Keratinocyte (primary cell): ENCODE results near the gene DAGLA. TPM values are rescaled to one million over a fixed set of nuclear protein-coding genes. Genes with fewer than 3 reads are reported as not detected.

Experiments
- DNase-seq: peaks from one replicate; pipeline ENCODE4 v3.0.0-alpha.2; 2011; ENCODE audit warnings: low read depth, missing footprints, low spot score
- FAIRE-seq: peaks from 2 replicates; lab custom pipeline; 2011; peaks lifted over from hg19 to GRCh38; lab: Jason Lieb, UNC
- H2AFZ ChIP-seq: 2 replicates; pipeline ENCODE4 v1.6.0; 2012; ENCODE audit warnings: low read length, control low read depth, inconsistent platforms; ENCODE audit not compliant: control insufficient read depth
- H3K27ac ChIP-seq: 2 replicates; pipeline ENCODE4 v1.5.1; 2011; ENCODE audit warnings: low read length; ENCODE audit not compliant: control insufficient read depth, insufficient read depth
- H3K27me3 ChIP-seq: 3 replicates; pipeline ENCODE4 v1.6.0; 2011; ENCODE audit warnings: low read length; ENCODE audit not compliant: control insufficient read depth, insufficient read depth; ENCODE audit errors: extremely low read depth
- H3K36me3 ChIP-seq, 2 experiments: 2 replicates in 1 of 2; 3 replicates in 1 of 2; pipeline ENCODE4 v1.5.1; 2011; ENCODE audit warnings: low read length in 2 of 2, mild to moderate bottlenecking in 1 of 2; ENCODE audit not compliant: control insufficient read depth in 2 of 2, insufficient read depth in 2 of 2; ENCODE audit errors: extremely low read depth in 1 of 2
- H3K4me1 ChIP-seq: 3 replicates; pipeline ENCODE4 v1.5.1; 2011; ENCODE audit warnings: low read length; ENCODE audit not compliant: control insufficient read depth, insufficient read depth; ENCODE audit errors: extremely low read depth
- H3K4me2 ChIP-seq: 3 replicates; pipeline ENCODE4 v1.6.0; 2011; ENCODE audit warnings: low read depth, low read length; ENCODE audit not compliant: control insufficient read depth, insufficient read depth; ENCODE audit errors: extremely low read depth
- H3K4me3 ChIP-seq, 3 experiments: fragments of 200-600 bp in 1 of 3; sonication (generic) in 1 of 3; 2 replicates in 2 of 3; 3 replicates in 1 of 3; pipeline ENCODE4 v1.5.1; 2011 to 2016; ENCODE audit warnings: low read length in 3 of 3, mild to moderate bottlenecking in 3 of 3, control low read depth in 2 of 3, inconsistent platforms in 1 of 3, low read depth in 1 of 3, mixed read lengths in 1 of 3, mixed run types in 1 of 3, moderate library complexity in 1 of 3; ENCODE audit not compliant: control insufficient read depth in 2 of 3, insufficient read depth in 2 of 3; ENCODE audit errors: extremely low read depth in 1 of 3
- H3K79me2 ChIP-seq: 2 replicates; pipeline ENCODE4 v1.6.0; 2012; ENCODE audit warnings: low read length; ENCODE audit not compliant: control insufficient read depth, insufficient read depth
- H3K9ac ChIP-seq: 3 replicates; pipeline ENCODE4 v1.6.0; 2011; ENCODE audit warnings: low read length; ENCODE audit not compliant: control insufficient read depth, insufficient read depth; ENCODE audit errors: extremely low read depth
- H3K9me1 ChIP-seq: 3 replicates; pipeline ENCODE4 v1.6.0; 2011; ENCODE audit warnings: low read length; ENCODE audit not compliant: control insufficient read depth, insufficient read depth; ENCODE audit errors: extremely low read depth
- H3K9me3 ChIP-seq: 2 replicates; pipeline ENCODE4 v1.5.1; 2012; ENCODE audit warnings: low read depth, low read length; ENCODE audit not compliant: control insufficient read depth
- H4K20me1 ChIP-seq: 3 replicates; pipeline ENCODE4 v1.6.0; 2011; ENCODE audit warnings: low read length; ENCODE audit not compliant: control insufficient read depth, insufficient read depth; ENCODE audit errors: extremely low read depth
- EZH2 ChIP-seq: IDR thresholded peaks from one replicate; pipeline ENCODE4 v1.6.1; 2012; ENCODE audit warnings: inconsistent platforms, mild to moderate bottlenecking, low read length, moderate library complexity
- dilution Hi-C: fragments of 300-500 bp; cut with MboI; formaldehyde crosslinking; loops from one replicate; pipeline ENCODE4 v1.7.0; 2020; ENCODE audit warnings: low sequenced_read_pairs; ENCODE audit not compliant: extremely low pct_ligation_motif_present
- polyA plus RNA-seq, 5 experiments: library from polyadenylated mRNA; depleted of rRNA in 3 of 5; stranded (reverse) in 3 of 5; stranded (forward) in 1 of 5; unstranded in 1 of 5; fragments of >200 nt; gene quantifications; 1 replicate in 1 of 5; 2 replicates in 3 of 5; 3 replicates in 1 of 5; pipeline versions ENCODE4 v1.2.1 to v1.2.3, GENCODE V29; 2011 to 2012; ENCODE audit warnings: missing spikeins in 2 of 5, low read depth in 1 of 5, low replicate concordance in 1 of 5
- TF ChIP-seq, protein P1 (sequence below), 3 experiments: IDR thresholded peaks in 1 of 3; conservative IDR thresholded peaks in 1 of 3; optimal IDR thresholded peaks in 1 of 3; 2 replicates in 2 of 3; 3 replicates in 1 of 3; pipeline versions ENCODE3 to v1.5.1; 2011; ENCODE audit warnings: low read length in 3 of 3, mild to moderate bottlenecking in 3 of 3, moderate library complexity in 2 of 3, control low read depth in 1 of 3, inconsistent platforms in 1 of 3; ENCODE audit not compliant: insufficient read depth in 2 of 3; ENCODE audit errors: extremely low read depth in 1 of 3

Gene DAGLA
- polyA plus RNA-seq, 1 donor (not counting 4 experiments of a cell fraction or from before 2014, with no cell fraction given) = 0.03 TPM

DNA sequence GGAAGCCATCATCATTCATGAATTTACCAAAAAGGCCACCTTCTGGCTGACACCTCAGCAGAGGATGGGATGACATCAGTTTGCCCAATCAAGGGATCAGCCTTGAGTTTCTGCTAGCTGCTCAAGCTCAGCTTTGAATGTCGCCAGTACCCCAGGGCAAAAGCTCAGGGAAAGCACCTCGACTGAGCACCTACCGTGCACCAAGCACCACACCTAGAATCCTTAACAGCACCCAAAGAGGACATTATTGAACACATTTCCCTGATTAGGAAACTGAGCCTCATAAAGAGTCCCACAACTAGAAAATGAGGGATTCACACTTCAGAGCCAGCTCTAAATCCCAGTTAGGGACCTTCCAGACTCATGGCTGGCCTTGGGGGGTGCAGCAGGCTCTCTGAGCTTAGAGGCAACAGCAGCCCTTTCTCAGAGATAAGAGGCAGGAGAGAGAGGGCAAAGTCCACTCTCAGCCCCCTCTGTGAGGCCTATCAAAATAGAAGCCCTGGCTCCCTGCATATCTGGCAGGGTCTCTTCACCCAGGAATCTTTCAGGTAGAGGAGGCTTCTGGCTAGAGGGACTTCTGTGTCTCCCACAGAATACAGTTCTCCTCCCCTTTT lies 13.4 kb upstream of the DAGLA start:
- DNase-seq (no peak), FAIRE-seq (no peak)
- Histone ChIP-seq H3K27me3 (peaks cover 19% of the 10 kb centered on the region), H3K9me3 (no peaks in the 10 kb centered on the region), H3K27ac (no peak overlapping the region), H3K9ac (no peak overlapping the region), H3K36me3 (no peaks in the 10 kb centered on the region), H3K4me1 (no peaks in the 10 kb centered on the region), H3K4me3 (no peak overlapping the region), H3K4me2 (no peak overlapping the region), H3K79me2 (no peaks in the 10 kb centered on the region), H2AFZ (no peak overlapping the region), H4K20me1 (no peaks in the 10 kb centered on the region), H3K9me1 (no peaks in the 10 kb centered on the region)
- dilution Hi-C loops = no loop called here
- no peak for TF ChIP-seq EZH2
- TF ChIP-seq, protein P1, sequence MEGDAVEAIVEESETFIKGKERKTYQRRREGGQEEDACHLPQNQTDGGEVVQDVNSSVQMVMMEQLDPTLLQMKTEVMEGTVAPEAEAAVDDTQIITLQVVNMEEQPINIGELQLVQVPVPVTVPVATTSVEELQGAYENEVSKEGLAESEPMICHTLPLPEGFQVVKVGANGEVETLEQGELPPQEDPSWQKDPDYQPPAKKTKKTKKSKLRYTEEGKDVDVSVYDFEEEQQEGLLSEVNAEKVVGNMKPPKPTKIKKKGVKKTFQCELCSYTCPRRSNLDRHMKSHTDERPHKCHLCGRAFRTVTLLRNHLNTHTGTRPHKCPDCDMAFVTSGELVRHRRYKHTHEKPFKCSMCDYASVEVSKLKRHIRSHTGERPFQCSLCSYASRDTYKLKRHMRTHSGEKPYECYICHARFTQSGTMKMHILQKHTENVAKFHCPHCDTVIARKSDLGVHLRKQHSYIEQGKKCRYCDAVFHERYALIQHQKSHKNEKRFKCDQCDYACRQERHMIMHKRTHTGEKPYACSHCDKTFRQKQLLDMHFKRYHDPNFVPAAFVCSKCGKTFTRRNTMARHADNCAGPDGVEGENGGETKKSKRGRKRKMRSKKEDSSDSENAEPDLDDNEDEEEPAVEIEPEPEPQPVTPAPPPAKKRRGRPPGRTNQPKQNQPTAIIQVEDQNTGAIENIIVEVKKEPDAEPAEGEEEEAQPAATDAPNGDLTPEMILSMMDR (optimal IDR thresholded peaks at IDR 0.05 in 1 of 3, IDR thresholded peaks at IDR 0.05 in 1 of 3, conservative IDR thresholded peaks at IDR 0.05 in 1 of 3; ENCODE audit: extremely low read depth in 1 of 3, insufficient read depth in 2 of 3, low read length in 3 of 3) = no peak

DNA sequence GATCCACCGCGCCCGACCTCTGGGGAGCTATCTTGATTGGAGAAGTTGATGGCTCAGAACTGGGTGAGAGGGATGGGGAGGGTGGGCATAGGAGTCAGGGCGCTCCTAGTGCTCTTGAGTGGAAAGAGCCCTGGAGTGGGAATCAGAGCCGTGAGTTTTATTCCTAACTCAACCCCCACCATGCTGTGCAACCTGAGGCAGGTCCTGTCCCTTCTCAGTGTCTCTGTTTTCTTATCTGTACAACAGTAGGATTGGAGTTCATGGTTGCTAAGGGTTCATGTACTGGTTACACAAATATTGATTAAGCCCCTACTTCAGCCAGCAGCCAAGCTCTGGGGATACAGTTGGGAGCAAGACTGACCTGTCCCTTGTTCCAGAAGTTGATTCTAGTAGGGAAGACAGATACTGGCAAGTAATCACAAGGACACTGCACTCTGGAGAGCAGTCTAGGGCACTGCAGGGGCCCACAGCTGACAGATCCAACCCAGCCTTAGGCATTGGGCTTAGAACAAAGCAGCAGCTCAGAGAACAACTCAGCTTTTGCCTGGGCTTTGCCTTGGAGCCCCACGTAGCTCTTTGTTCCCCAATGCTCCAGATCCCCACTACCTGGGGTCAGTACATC lies 12.4 kb upstream of the DAGLA start:
- Histone ChIP-seq H3K9me1 (no peaks in the 10 kb centered on the region), H3K79me2 (no peaks in the 10 kb centered on the region), H3K27ac (no peak overlapping the region), H3K9me3 (no peaks in the 10 kb centered on the region), H3K9ac (no peak overlapping the region), H3K4me2 (no peak overlapping the region), H2AFZ (no peak overlapping the region), H3K27me3 (peaks cover 19% of the 10 kb centered on the region), H3K4me1 (no peaks in the 10 kb centered on the region), H3K36me3 (no peaks in the 10 kb centered on the region), H3K4me3 (no peak overlapping the region), H4K20me1 (no peaks in the 10 kb centered on the region)
- DNase-seq = no peak
- no peak for FAIRE-seq
- dilution Hi-C loops = no loop called here
- TF ChIP-seq, protein P1 (optimal IDR thresholded peaks at IDR 0.05 in 1 of 3, IDR thresholded peaks at IDR 0.05 in 1 of 3, conservative IDR thresholded peaks at IDR 0.05 in 1 of 3; ENCODE audit: extremely low read depth in 1 of 3, insufficient read depth in 2 of 3, low read length in 3 of 3) = no peak
- no peak for TF ChIP-seq EZH2
